Mucosa of gallbladder (tissue), 1 donor: ENCODE data around the gene BRIX1. TPM values are rescaled to one million over a fixed set of nuclear protein-coding genes. Genes with fewer than 3 reads are reported as not detected.

ENCODE experiments used
- DNase-seq: peaks from one replicate; pipeline ENCODE4 v3.0.0-alpha.2; 2020; ENCODE audit warnings: low spot score
- total RNA-seq: library from RNA; stranded (reverse); gene quantifications from one replicate; pipeline ENCODE4 v1.2.1, GENCODE V29; 2021
- donor health status: DM: no; HTN: no; CAD: no.

BRIX1 gene
- total RNA-seq = 11.6 TPM

- DNase-seq = peak; percentile 98
Measured at GRCh38 chr5:34915139-34915855, at the start of gene BRIX1, which contains the start of gene RAD1. Gene BRIX1, plus strand, starts transcription at chr5:34915711. Its CDS starts 28 bp downstream, at chr5:34915739. Gene RAD1, minus strand, starts transcription at chr5:34915504. Its CDS starts 612 bp downstream, at chr5:34914892.

DNA sequence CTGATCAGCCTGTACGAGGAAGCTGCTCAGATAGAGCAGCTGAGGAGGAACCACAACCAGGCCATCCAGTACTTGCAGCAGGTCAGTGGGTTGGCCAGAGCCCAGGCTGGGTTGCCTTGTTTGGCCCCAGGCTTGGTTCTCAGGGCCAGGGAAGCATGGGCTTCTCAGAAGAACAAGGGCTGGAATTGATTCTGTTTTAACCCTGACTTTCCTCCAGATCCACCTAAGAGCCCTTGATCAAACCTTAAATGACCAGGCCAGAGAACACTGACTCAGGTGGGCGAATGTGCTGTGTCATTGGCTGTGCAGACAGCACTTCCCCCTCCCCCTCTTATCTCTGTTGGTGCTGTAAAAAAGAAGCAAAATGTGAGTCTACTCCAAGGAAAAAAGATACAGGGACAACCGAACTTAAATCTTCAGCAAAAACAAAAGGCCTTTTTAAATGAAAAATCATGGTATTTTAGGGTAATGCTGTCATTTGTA, 48.5 kb upstream of the BRIX1 start:
- no peak for DNase-seq

- DNase-seq = no peak
Measured at GRCh38 chr5:34867660-34868059, 47.9 kb upstream of the BRIX1 start.

GRCh38 chr5:34868791-34869190, 46.7 kb upstream of the BRIX1 start:
- no peak for DNase-seq

DNA sequence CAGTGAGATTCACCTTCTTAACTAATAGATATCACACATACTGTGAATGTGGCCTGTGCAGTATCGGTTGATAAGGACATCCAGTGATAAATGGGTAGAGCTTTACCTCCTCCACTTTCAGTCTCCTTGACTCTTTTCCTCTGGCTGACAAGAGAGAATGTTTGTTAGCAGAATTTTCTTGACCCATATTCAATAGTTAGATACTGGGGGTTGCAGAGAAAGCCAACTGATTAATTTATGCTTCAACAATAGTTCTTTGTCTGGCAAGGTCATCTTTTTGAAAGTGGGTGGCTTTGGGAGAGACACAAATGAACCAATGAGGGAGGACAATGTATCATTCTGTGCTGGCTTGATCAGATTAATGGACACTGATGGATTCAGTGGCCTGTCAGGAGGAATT, 46.3 kb upstream of the BRIX1 start:
- DNase-seq = no peak

DNA sequence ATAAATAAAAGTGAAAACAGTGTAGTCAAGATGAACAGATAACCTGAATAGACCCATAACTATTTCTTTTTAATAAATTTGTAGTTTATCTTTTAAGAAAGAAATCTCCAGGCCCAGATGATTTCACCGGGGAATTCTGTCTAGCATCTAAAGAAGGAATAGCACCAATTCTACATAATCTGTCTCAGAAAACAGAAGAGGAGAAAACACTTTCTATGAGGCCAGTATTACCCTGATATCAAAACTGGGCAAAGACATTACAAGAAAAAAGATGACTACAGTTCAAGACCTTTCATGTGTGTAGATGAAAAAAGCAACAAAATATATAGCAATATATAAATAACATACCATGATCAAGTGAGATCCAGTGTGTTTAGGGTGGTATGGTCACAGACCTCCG, 45.1 kb upstream of the BRIX1 start:
- no peak for DNase-seq

DNA sequence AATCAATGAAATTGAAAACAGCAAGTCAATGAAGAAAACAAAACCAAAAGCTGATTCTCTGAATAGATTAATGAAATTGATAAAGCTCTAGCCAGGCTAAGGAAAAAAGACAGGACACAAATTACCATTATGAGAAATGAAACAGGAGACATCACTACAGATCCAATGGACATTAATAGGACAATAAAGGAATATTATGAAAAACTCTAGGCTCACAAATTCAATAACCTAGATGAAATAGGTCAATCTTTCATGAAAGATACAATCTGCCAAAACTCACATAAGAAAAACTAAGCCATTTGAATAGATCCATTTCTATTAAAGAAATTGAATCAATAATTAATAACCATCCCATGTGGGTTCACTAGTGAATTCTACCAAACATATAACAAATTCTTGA, 39.2 kb upstream of the BRIX1 start:
- no peak for DNase-seq

DNA sequence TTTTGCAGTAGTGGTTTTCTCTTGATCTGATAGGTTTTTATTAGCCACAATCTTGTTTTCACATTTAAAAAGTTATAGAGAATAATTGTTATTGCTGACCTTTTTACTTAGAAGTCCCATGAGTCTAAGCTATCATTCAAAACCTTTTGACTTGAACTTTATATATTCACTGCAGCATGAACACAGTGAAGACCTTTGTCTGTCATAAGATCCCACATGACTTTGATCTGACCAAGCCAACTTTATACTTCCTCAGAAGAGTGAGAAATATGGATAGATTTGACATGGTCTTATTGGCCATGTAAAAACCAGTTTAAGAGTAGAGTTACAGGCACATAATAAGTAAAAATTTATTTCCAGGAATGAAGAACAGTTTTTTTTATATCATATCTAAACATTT, 34.3 kb upstream of the BRIX1 start:
- no peak for DNase-seq

DNA sequence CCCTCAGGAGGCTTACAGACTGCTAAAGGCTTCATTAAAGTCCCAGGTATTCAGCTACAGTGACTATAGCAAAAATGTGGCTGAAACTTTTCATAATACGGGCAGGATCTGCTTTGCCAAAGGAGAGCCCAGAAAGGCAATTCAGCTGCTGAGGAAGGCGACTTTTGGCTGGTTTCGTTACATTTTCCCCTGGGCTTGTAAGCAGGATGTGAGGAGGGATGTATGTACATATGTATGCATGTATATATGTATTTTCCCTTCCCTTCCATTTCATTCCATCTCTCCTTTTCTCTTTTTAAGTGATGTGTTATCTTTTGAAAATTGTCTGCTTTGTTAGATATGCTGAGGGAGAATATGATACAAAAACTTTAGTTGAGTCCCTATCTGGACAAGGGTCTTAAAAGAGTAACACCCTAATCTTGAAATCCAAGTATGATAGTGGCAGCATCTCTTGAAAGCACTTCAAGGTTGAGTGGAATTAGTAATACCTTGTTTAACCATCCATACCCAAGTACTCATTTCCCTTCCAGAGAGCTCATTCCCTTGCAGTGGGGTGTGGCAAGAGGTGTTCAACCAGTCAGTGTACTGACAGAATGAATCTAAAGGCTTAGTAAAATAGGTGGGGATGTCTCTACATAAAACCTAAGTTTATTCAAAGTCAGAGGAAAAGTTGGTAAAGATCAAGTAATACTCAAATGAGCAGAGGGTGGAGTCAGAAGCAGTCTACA, 29.0 kb upstream of the BRIX1 start:
- DNase-seq = no peak

DNA sequence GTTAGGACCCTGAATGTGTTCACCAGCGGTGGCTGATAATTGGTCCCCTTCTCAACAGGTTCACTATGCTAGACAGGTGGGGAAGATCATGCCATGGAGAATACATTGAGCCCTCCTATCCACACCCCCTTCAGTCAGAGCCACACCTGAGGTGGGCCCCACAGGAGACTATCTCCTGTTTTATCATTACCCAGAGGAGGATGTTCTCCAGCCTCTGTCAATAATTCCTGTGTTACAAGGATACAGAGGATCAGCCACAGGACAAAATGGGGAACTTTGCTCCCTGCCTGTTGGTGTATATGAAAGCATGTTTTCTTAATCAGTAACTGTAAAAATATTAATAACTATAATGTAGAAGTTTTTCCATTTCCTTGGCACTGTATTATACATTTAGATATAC, 26.1 kb upstream of the BRIX1 start:
- no peak for DNase-seq

DNA sequence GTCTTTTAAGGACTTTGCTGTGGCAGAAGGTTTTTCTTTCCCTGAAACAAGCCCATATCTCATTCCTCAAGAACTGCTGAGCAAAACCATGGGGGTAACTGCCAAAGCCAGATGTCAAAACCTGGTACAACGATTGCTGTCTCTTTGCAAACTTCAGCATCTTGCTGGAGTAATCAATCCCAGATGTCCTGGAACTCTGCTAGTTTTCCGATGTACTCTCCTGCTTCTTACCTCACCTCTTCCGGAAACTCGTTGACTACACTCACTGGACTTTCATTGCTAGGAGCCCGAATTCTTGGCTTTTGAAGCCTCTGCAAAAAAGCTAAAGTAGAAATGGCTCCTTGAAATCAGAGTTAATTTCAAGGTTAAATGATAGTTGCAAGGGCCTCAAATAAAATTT, 23.5 kb upstream of the BRIX1 start:
- no peak for DNase-seq

- no peak for DNase-seq
Measured at GRCh38 chr5:34892414-34892813, 23.1 kb upstream of the BRIX1 start.

GRCh38 chr5:34894716-34895115, 20.8 kb upstream of the BRIX1 start:
- DNase-seq = no peak

DNA sequence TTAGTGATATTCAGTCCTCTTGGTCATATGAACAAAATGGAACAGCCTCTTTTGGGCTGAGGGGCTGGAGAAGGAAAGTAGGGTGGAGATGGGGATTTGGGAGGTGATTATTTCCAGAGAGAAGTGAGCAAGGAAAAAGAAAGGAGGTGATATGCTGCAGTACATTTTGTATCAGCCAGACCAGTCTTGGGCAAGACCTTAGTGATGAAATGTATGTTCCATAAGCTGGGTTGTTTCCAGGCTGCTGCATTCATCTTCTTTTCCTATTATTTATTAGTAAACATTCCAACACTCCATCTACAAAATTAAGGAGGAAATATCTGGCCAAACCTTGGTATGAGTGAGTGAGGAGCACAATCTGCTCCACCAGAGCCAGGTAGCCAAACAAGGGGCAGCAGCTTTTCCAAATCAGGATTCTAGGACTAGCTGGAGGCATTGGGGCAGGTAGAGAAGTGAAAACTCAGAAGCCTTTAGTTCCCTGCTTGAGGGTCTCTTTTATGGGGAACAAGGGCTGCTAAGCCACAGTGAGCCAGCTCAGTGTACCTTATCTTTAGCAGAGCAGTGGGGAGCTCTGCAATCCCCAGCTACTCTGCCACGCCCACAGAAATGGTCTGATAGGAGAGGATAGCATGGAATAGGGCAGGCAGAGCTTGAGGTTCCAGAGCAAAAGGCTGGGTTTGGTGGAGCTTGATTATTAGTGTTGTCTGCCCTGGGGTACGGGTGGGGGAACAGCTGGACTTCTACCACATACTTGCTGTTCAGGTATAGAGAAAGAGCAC, 19.7 kb upstream of the BRIX1 start:
- no peak for DNase-seq

- DNase-seq = no peak
Measured at GRCh38 chr5:34897646-34898045, 17.9 kb upstream of the BRIX1 start.

DNA sequence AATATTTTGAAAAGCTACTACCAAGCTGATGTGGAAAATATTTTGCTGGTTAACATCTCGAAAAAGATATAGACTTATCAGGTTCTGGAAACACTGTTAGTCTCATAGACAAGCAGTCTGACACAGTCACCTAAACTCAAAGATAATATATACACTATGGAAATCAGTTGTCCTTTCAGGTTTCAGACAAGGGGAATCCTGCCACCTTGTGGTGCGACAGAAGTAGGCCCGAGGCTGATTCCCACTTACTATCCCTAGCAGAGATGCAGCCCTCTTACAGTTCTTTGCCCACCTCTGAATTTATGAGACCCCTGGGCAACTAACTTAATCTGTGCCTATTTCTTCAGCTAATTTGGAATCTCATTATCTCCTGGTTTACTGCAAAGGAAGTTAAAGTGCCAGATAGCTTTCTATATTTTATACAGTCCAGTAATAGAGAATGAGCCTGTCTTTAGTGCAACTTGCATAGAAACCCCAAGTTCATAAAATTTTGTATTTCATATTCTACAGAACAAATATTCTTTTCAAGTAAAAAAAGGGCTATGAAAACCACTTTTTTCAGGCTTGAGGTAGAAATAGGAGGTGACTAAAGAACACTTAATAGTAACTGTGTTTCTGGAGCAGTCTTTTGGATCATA, 17.1 kb upstream of the BRIX1 start:
- DNase-seq = peak; percentile 66

DNA sequence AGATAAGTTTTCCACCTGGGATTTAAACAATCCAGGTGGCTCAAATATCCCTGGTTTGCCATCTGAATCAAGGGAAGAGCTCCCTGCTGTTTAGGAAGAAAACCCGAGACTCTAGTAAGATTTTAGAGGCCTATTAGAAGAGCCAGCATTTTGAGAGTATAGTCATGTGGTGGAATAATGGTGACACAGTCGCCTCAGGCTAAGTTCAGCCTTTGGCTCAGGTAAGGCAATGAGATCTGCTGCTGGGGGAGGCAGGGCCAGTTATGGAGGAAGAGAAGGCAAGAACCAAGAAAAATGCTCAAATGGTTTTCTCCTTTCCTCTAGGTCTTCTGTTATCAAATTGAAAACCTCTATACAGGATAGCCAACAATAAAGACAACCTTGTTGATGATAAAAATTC, 16.4 kb upstream of the BRIX1 start:
- no peak for DNase-seq

DNA sequence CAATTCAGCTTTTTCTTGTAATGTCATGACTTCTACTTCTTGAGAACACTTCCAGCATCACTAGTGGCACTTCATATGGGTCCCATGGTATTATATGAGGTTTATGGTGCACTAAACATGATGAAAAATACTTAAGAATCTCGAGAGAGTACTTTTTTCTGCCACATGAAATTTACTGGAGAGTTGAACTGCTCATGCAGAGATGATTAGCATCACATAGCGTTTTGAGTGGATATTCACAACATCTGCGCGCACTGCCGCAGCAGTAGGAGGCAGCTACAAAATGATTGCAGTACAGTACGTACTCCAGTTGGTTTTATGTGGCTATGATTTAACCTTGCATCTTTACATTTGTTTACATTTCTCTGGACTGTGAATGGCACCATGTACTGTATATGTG, 14.9 kb upstream of the BRIX1 start:
- DNase-seq = no peak

DNA sequence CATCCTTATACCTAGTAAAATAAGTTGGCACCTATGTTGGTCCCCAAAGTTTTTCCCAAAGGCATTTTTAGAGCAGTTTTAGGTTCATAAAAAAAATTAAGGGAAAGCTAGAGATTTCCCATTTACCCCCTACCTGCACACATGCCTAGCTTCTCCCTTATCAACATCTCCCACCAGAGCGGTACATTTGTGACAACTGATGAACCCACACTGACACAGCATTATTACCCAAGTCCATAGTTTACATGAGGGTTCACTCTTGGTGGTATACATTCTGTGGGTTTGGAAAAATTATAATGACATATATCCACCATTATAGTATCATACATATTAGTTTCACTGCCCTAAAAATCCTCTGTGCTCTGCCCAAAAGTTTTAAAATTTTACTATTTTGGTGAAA, 12.3 kb upstream of the BRIX1 start:
- no peak for DNase-seq

GRCh38 chr5:34905564-34905963, 9.9 kb upstream of the BRIX1 start:
- no peak for DNase-seq

GRCh38 chr5:34913072-34913471, 2.4 kb upstream of the BRIX1 start:
- no peak for DNase-seq

GRCh38 chr5:34914671-34915138, 806 bp upstream of the BRIX1 start:
- peak; percentile 14 for DNase-seq
